GM18511 (cell line): ENCODE measurements around the gene SLC38A1.
"Not testable (repeated sequence)": the region's sequence is repeated elsewhere in the genome, so short reads cannot be mapped to it uniquely, and the experiment has no call there.

ENCODE experiments used
- ATAC-seq: cut with Tn5 transposase; IDR thresholded peaks from one replicate; pipeline ENCODE4 v1.9.1; 2021; ENCODE audit warnings: mild to moderate bottlenecking, moderate library complexity; ENCODE audit not compliant: unreplicated experiment

Gene SLC38A1

DNA sequence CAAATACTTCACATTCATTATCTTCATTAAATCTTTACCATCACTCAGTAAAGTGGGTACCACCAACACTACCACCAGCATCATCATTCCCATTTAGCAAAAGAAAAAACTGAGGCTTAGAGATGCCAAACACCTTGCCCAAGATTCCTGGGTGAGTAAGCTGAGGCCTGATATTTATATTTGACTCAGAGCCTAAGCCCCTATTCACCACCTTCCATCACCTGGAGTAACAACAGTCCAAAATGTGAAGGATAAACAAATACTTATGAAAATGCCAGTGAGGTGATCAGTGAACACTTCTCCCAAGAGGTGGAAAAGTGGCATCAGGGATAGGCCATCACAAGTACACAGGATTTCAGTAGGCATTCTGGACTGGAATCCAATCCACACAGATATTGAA, 3.7 kb downstream of the SLC38A1 start:
- no peak for ATAC-seq

DNA sequence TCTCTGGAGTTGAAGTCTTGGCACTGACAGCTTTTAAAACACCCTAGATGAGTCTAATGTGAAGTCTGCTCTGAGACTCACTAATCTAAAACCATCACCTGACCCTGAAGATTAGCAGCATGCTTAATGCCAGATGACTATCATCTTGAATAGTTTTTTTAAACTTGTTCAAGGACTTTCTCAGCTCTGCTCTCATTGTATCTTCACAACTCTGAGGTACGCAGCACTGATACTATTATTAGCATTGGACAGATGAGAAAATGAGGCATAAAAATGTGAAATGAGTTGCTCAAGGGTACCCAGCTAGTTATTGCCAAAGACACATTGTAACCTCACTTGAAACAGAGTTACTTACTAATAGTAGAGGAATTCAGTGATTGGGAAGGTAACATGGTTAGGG, 4.8 kb downstream of the SLC38A1 start:
- no peak for ATAC-seq

DNA sequence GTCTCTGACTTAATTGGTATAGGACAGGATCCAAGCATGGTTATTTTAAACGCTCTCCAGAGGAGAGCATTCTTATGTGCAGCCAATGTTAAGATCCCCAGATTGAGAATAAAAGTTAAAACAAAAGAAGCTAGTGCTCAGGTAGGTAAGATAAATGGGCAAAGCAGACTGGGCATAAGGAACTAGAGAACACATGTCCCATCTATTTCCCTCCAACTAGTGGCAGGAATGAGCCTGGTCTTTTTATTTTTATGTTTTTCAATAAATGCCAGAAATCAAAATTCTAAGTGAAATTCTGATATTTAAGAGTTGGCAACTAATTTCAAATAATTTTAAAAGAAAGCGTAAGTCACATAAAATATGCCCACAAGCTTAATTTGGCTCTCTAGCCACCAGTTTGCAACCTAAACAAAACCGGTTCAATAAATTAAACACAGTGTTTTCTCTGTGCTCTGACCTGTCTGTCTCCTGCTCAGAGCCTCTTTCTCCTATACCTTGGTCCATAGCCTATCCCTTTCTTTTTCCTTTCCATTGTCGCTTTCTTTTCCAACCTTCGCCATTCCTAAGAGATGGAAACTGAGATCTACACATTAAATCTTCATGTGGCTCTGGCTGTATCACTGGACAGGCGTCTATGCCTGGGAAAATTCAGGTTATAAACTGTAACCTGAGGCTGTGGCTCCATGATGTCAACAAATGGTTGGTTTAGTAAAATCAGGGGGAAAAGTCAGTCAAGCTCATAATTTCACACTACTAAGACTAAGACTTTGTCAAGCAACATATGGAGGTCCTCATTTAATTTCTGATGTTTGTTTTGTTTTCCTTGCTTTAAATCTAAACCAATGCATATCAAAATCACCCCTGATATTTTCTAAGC, 5.5 kb downstream of the SLC38A1 start:
- no peak for ATAC-seq

DNA sequence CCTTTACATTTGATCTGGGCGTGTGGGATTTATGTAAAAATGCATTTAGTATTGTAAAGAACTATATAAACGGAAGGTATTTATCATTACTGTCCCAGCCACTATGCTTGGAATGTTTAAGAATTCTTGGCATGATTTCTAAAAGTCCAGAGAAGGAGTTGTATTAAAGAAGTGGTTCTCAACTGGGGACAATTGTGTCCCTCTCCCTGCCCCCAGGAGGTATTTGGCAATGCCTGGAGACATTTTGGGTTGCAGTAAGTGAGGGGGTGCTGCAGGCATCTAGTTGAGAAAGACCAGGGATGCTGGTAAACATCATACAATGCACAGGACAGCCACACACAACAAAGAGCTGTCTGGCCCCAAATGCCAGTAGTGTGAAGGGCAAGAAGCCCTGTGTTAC, 7.2 kb downstream of the SLC38A1 start:
- no peak for ATAC-seq

DNA sequence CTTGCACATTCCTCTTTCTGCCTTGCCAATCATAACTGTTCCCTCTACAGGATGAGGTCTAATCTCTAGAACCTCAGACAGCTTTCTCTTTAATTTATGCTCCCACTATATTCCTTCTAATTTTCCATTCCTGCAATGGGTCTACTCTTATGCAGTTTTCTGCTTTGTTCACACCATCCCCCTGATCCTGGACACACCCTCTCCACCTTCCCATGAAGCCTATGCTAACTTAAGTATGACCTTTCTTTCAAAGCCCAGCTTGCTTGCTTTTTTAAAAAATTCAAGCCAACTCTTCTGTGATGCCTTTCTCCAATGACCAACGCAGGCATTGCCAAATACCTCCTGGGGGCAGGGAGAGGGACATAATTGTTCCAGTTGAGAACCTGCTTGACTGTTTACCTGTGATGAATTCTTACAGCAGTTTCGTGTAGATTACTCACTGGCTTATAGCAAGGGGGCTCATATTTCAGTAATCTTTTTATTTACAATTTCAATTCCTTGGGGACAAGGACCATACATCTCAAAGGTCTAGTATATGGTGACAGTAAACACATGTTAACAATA, 7.8 kb downstream of the SLC38A1 start:
- no peak for ATAC-seq

DNA sequence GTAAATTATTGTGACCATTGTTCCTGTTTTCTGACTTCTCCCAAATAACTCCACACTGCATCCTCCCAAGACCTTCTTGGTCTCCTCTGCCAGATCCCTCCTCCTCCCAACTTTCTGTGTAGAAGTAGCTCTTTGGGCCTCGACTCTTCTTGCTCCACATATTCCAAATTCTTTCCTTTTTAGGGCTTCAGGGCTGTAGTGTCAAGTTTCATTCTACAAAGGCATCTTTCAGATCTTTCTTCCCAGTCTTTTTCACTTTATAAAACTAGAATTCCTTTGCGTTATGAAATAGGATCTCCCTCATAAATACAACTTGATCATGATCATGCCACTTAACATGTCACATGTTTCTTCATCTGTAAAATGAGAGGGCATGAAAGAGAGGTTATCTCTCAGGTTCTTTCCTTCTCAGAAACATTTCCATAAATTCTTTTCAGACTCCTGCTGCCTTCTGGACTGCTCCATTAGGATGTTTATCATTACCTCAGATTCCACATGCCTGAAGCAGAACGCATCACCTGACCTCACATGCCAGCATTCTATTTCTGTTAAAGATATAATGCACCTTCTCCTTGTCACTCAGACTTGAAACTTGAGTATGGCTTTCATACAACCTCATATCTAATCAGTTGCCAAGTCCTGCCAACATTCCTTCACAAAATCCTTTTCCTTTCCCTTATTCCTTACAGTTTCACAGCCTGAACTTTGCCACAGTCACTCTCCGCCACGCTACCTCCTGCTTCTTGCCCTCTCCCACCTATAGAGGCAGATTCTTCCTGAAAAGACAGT, 8.5 kb downstream of the SLC38A1 start:
- ATAC-seq: no peak

DNA sequence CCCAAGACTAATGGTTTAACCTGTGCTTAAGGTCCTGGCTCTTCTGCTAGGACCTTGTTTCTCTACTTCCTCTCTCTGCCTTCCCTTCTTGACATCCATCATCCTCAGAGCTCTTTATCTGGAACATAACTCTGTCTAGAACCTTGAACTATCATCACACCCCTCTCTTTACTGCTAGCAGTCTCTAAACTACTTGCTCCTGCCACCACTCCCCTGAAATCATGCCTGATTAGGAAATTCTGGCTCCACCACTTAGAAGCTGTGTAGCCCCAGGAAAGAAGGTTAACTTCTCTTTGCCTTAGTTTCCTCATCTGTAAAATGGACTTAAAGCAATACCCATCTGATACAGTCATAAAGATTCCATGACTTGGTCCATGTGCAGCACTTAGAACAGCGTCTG, 9.1 kb downstream of the SLC38A1 start:
- ATAC-seq: no peak

DNA sequence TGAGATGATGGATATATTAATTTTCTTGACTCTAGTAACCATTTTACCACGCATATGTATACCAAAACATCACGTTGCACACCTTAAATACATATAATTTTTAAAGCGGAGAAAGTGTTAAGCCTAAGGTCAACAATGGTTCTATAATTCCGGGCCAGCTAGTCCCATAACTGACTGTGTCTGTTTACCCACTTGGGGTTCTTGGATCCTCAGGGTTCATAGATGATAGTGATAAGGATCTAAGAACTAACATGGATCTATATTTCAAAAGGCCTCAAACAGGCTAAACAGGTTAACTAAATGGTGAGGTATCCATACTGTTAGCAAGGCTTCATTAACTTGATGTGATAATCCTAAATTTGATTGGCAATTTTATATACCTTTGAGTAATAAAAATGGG, 9.8 kb downstream of the SLC38A1 start:
- ATAC-seq: no peak

DNA sequence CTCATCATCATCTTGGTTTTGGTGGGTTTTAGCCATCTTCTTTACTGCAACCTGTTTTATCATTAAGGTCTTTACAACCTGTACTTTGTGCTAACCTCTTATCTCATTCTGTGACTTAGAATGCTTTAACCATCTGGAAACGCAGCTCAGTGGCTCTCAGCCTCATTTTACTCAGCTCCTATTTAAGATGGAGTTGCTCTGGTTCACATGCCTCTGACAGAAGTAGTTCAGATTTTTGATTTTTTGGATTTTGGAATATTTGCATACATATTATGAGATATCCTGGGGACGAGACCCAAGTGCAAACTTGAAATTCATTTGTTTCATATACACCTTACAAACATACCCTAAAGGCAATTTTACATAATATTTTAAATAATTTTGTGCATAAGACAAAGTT, 10.7 kb downstream of the SLC38A1 start:
- no peak for ATAC-seq

DNA sequence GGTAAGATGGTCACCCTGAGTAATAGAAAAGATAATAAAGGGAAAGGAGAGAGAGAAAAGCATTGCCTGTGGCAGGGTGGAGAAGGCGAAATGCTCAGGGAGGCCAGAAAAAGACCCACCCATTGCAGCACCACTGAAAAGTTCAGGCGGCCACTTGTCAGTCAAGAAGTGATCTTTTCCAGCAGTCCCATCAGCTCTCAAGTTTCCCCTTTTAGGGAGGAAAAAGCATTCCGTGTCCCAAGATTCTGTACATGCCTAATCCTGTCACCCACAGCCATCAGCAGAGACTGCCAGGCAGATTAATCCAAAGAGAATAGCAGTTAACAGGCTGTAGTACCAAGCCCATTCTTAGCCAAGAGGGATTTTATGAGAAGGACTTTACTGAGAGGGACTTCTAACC, 11.9 kb downstream of the SLC38A1 start:
- ATAC-seq: no peak

DNA sequence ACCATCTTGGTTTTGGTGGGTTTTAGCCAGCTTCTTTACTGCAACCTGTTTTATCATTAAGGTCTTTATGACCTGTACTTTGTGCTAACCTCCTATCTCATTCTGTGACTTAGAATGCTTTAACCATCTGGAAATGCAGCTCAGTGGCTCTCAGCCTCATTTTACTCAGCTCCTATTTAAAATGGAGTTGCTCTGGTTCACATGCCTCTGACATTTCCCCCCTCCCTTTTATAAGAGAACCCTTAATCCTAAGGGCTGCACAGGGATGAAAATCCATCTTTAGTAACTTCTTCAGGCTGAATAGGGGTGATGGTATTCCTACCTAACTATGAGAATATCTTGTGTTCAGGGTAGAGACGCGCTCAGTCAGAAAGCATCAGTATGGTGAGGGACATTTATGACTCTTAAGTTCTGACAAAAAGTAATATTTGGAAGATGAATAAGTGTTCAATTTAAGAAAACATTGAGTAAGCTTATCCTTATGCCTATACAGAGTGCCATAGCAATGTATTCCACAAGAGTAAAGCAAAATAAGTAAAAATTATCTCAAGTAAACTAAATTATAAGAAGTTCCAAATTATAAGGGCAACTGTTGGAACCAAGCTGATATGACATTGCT, 15.2 kb downstream of the SLC38A1 start:
- no peak for ATAC-seq

DNA sequence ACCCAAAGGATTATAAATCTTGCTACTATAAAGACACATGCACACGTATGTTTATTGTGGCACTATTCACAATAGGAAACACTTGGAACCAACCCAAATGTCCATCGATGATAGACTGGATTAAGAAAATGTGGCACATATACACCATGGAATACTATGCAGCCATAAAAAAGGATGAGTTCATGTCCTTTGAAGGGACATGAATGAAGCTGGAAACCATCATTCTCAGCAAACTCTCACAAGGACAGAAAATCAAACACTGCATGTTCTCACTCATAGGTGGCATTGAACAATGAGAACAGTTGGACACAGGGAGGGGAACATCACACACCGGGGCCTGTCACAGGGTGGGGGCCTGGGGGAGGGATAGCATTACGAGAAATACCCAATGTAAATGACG, 16.8 kb downstream of the SLC38A1 start:
- not testable (repeated sequence) for ATAC-seq

DNA sequence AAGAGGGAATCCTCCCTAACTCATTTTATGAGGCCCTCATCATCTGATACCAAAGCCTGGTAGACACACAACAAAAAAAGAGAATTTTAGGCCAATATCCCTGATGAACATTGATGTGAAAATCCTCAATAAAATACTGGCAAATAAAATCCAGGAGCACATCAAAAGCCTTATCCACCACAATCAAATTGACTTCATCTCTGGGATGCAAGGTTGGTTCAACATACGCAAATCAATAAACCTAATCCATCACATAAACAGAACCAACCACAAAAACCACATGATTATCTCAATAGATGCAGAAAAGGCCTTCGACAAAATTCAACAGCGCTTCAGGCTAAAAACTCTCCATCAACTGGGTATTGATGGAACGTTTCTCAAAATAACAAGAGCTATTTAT, 18.9 kb downstream of the SLC38A1 start:
- not testable (repeated sequence) for ATAC-seq

DNA sequence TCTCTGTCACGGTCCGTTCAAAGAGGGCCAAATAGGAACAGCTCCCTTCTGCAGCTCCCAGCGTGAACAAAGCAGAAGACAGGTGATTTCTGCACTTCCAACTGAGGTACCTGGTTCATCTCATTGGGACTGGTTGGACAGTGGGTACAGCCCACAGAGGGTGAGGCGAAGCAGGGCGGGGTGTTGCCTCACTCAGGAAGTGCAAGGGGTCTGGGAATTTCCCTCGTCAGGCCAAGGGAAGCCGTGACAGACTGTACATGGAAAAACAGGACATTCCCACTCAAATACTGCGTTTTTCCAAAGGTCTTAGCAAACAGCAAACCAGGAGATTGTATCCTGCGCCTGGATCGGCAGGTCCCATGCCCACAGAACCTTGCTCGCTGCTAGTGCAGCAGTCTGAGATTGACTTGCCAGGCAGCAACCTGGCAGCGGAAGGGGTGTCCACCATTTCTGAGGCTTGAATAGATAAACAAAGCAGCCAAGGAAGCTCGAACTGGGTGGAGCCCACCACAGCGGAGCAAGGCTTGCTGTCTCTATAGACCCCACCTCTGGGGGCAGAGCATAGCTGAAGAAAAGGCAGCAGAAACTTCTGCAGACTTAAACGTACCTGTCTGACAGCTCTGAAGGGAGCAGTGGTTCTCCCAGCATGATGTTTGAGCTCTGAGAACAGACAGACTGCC, 22.7 kb downstream of the SLC38A1 start:
- ATAC-seq: no peak

DNA sequence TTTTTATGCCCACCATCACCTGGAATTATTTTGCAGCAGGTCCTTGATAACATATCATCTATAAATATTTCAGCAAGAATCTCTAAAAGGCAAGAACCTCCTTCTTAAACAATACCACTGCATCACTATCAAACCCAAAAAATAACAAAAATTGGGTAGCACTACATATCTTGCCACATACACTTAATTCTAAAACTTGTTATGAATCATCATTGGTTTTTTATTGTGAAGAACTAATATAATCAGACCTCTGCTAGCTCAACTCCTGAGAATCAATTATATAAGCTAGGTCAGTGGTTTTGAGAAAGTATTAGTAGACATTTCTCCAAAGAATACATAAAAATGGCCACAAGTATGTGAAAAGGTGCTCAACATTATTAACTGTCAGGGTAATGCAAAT, 23.8 kb downstream of the SLC38A1 start:
- ATAC-seq: no peak

DNA sequence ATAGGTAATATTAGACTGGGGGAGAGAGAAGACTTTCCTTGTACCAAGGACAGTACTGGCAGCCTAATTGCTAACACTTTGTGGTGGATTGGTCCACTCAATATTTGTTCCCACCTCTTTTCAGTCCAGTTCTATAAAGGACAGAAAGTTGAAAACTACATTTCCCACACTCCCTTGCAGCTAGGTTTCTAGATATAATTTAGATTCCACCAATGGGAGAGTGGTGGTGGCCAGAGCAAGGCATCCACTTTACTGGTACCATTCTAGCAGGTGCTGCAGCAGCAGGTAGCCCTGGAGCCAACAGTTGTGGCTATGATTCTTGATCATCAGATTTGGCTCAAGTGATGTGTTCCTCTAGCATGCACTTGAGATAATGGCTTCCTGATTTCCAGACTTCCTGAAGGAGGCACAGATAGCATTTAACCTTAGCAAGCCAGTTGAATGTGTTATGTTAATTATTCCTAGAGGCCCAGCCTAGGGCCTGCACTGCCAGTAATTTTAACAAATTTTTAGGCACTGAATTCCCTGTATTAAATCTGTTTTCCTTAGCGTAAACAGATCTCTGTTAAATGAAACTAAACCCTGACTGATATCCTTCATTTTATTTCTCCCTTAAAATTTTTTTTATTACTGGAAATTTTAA, 24.4 kb downstream of the SLC38A1 start:
- ATAC-seq: no peak

DNA sequence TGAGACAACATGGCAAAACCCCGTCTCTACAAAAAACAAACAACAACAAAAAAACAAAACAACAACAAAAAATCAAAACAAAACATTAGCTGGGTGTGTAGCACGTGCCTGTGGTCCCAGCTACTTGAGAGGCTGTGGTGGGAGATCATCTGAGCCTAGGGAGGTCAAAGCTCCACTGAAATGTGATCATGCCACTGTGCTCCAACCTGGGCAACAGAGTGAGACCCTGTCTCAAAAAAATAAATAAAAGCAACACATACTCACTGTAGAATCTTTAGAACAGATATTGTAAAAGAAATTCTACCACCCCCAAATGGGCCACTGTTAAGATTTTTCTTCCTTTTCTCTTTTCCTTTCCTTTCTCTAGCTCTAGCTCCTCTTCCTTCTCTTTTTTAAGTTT, 26.3 kb downstream of the SLC38A1 start:
- ATAC-seq: no peak

DNA sequence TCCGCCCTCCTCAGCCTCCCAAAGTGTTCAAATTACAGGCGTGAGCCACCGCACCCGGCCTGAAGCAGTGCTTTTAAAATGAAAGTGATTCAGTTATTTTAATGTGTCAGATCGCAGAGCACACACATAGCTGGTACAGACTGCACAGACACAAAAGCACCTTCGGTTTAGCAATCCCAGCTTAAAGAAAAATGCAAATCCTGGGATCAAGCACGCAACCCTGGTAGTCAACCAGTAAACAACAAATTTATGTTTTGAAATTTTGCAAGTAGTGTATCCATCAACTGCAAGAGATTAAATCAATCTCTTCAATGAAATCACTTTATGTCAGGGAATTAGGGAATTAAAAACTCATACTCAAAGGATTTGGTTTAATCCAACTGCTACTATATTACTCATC, 28.4 kb downstream of the SLC38A1 start:
- no peak for ATAC-seq

DNA sequence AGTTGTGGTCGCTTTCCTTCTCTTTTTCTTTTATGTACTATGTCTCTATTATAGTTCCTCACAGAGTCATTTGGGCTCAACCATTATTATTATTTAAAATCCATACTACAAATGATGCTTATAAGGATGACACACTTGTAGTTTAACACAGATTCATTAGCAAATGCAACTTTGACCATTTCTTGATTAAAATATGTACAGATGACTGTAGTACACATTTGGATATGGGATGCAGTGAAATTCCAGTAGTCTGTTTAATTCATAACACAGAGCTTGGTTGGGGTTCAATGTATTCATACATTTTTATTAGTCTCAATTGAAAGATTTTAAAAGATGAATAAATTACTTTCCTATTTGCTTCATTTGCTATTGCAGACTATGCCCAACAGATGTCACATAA, 30.0 kb downstream of the SLC38A1 start:
- no peak for ATAC-seq

DNA sequence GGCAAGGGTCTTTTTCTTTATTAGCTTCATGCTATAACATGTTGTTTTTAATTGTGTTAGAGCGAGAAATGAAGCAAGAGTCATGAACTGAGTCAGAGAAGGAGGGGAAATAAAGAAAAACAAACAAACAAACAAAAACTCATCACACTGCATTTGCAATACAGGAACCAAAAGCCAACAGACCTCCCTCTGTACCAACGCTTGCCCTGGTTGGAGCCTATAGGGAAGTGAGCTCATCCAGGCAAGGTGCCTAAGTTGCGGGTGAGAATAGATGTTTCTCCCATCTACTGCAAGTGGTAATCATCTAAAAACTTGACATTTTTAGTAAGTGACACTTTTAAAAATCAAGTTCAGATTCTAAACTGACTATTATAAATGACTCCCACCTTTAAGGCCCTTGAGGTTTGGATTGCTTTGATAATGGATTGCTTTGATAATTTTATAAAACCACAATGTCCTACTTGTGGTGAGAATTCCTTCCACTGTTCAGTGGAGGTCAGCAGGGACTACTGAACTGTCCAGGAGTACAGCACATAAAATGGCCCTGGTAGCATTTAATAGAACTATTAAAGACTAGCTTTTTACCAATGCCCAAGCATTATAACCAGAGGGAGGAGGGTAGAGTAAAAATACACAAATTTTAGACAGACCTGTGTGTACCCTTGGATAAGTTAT, 31.3 kb downstream of the SLC38A1 start:
- ATAC-seq: no peak
